ENCODE data around the gene POC1B. TPM values are rescaled to one million over a fixed set of nuclear protein-coding genes. Genes with fewer than 3 reads are reported as not detected.

The POC1B gene
- total RNA-seq, 1 experiment from 2014 or later = 25.0 TPM

GRCh38 chr12:89432396-89432795 is 93.5 kb downstream of the POC1B start:
- Histone ChIP-seq H2AFZ (ENCODE audit: low read length) (no peak overlapping the region), H3K27ac (ENCODE audit: low read length) (no peak overlapping the region), H3K9me3 (ENCODE audit: low read length) (no peaks in the 10 kb centered on the region), H3K27me3 (ENCODE audit: low read length) (no peaks in the 10 kb centered on the region), H3K9ac (ENCODE audit: low read length) (no peak overlapping the region), H3K79me2 (ENCODE audit: low read length) (no peaks in the 10 kb centered on the region), H3K4me1 (ENCODE audit: insufficient read depth, low read length) (peaks cover 8% of the 10 kb centered on the region; the same call in 1 of the 2 replicates), H3K4me3 (ENCODE audit: low read length) (no peak overlapping the region), H3K9me2 (replicated peaks; ENCODE audit: low read length) (no peaks in the 10 kb centered on the region), H3K4me2 (ENCODE audit: low read length) (no peak overlapping the region), H4K20me1 (ENCODE audit: low read length) (no peaks in the 10 kb centered on the region), H3K36me3 (ENCODE audit: low read depth, low read length) (no peaks in the 10 kb centered on the region), H3F3A (ENCODE audit: low read length, unreplicated experiment) (no peaks in the 10 kb centered on the region)
- ATAC-seq (no peak), DNase-seq (no peak)
- no TSS peak for BruUV-seq (replicated peaks)
- CTCF ChIA-PET = no interaction called here
- POLR2A ChIA-PET (ENCODE audit: unreplicated experiment) = no interaction called here
- no peak for TF ChIP-seq EZH2 (IDR thresholded peaks at IDR 0.05; ENCODE audit: low read length, unreplicated experiment)
- TF ChIP-seq EZH2phosphoT487 (IDR thresholded peaks at IDR 0.05; ENCODE audit: borderline replicate concordance, low read length) = no peak
- no peak for TF ChIP-seq CTCF (conservative IDR thresholded peaks at IDR 0.05; ENCODE audit: low read depth, low read length)
- intact Hi-C loops (cut with micrococcal nuclease) = no loop called here

- Histone ChIP-seq H3K9me2 (replicated peaks; ENCODE audit: low read length) (no peaks in the 10 kb centered on the region), H3K27ac (ENCODE audit: low read length) (no peak overlapping the region), H3K4me2 (ENCODE audit: low read length) (no peak overlapping the region), H3K4me1 (ENCODE audit: insufficient read depth, low read length) (peaks cover 8% of the 10 kb centered on the region; the same call in 1 of the 2 replicates), H3F3A (ENCODE audit: low read length, unreplicated experiment) (no peaks in the 10 kb centered on the region), H3K9ac (ENCODE audit: low read length) (no peak overlapping the region), H3K36me3 (ENCODE audit: low read depth, low read length) (no peaks in the 10 kb centered on the region), H3K9me3 (ENCODE audit: low read length) (no peaks in the 10 kb centered on the region), H2AFZ (ENCODE audit: low read length) (no peak overlapping the region), H4K20me1 (ENCODE audit: low read length) (no peaks in the 10 kb centered on the region), H3K27me3 (ENCODE audit: low read length) (no peaks in the 10 kb centered on the region), H3K4me3 (ENCODE audit: low read length) (no peak overlapping the region), H3K79me2 (ENCODE audit: low read length) (no peaks in the 10 kb centered on the region)
- ChIA-PET CTCF (no interaction called here), POLR2A (ENCODE audit: unreplicated experiment) (no interaction called here)
- ATAC-seq (no peak), DNase-seq (no peak)
- BruUV-seq (replicated peaks) = no TSS peak
- TF ChIP-seq CTCF (conservative IDR thresholded peaks at IDR 0.05; ENCODE audit: low read depth, low read length) (no peak), EZH2 (IDR thresholded peaks at IDR 0.05; ENCODE audit: low read length, unreplicated experiment) (no peak), EZH2phosphoT487 (IDR thresholded peaks at IDR 0.05; ENCODE audit: borderline replicate concordance, low read length) (no peak)
- intact Hi-C loops (cut with micrococcal nuclease) = no loop called here
Observed at GRCh38 chr12:89429528-89429927, 96.3 kb downstream of the POC1B start.

DNA sequence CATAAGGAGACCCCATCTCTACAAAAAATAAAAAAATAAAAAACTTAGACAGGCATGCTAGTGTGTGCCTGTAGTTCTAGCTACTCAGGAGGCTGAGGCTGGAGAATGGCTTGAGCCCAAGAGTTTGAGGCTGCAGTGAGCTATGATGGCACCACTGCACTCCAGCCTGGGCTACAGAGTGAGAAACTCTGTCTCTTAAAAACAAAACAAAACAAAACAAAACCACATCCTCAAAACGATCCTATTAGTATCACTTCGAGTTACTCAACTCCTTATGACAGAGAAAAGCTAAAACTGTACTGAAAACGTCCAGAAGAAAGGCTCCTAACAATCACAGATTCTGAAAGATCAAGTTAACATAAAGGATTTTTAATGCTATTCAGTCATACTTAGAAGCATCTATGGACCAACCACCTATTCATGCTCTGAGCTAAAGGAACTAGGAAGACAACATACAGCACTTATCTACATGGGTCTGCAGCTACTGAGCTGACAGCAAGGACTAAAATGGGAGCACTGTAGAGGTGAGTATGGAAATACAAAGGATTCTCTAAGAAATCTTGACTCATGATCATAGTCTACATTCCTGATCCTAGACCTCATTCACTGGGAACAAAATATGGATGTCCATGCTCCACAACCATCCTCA is 98.2 kb downstream of the POC1B start:
- H2AFZ ChIP-seq (ENCODE audit: low read length) = no peak overlapping the region
- no peak for DNase-seq
- H3K4me2 ChIP-seq (ENCODE audit: low read length) = no peak overlapping the region
- no peak overlapping the region for H3K27ac ChIP-seq (ENCODE audit: low read length)
- H3K9me3 ChIP-seq (ENCODE audit: low read length) = no peaks in the 10 kb centered on the region
- H3K4me3 ChIP-seq (ENCODE audit: low read length) = no peak overlapping the region
- ChIA-PET CTCF (no interaction called here), POLR2A (ENCODE audit: unreplicated experiment) (no interaction called here)
- H3K9ac ChIP-seq (ENCODE audit: low read length) = no peak overlapping the region
- H3K36me3 ChIP-seq (ENCODE audit: low read depth, low read length) = no peaks in the 10 kb centered on the region
- no peaks in the 10 kb centered on the region for H4K20me1 ChIP-seq (ENCODE audit: low read length)
- no peaks in the 10 kb centered on the region for H3K9me2 ChIP-seq (replicated peaks; ENCODE audit: low read length)
- no peaks in the 10 kb centered on the region for H3K27me3 ChIP-seq (ENCODE audit: low read length)
- H3K79me2 ChIP-seq (ENCODE audit: low read length) = no peaks in the 10 kb centered on the region
- BruUV-seq (replicated peaks) = no TSS peak
- no peak for ATAC-seq
- H3K4me1 ChIP-seq (ENCODE audit: insufficient read depth, low read length) = peaks cover 8% of the 10 kb centered on the region; the same call in 1 of the 2 replicates
- TF ChIP-seq CTCF (conservative IDR thresholded peaks at IDR 0.05; ENCODE audit: low read depth, low read length) = no peak
- no peak for TF ChIP-seq EZH2 (IDR thresholded peaks at IDR 0.05; ENCODE audit: low read length, unreplicated experiment)
- TF ChIP-seq EZH2phosphoT487 (IDR thresholded peaks at IDR 0.05; ENCODE audit: borderline replicate concordance, low read length) = no peak
- H3F3A ChIP-seq (ENCODE audit: low read length, unreplicated experiment) = no peaks in the 10 kb centered on the region
- intact Hi-C loops (cut with micrococcal nuclease) = no loop called here

Measured in PC-3 (cell line).